HepG2 (cell line): Measurements from ENCODE around the gene ANKS3.

Experiments
- ATRX ChIP-seq: sonication (generic); formaldehyde crosslinking; IDR thresholded peaks from 2 replicates; pipeline ENCODE4 v1.4.0; 2020; ENCODE audit warnings: missing genetic modification reagents, borderline replicate concordance
- DDIT3 ChIP-seq: sonication (generic); formaldehyde crosslinking; IDR thresholded peaks from 2 replicates; pipeline ENCODE4 v1.4.0; 2020; ENCODE audit warnings: mild to moderate bottlenecking, missing genetic modification reagents
- PHF8 ChIP-seq: sonication (generic); formaldehyde crosslinking; IDR thresholded peaks from 2 replicates; pipeline ENCODE4 v1.5.0; 2020; ENCODE audit warnings: missing genetic modification reagents
- SUZ12 ChIP-seq: fragments of 150-350 bp; IDR thresholded peaks from 2 replicates; pipeline ENCODE4 v1.6.1; 2014; ENCODE audit warnings: low read depth, low read length
- YY1 ChIP-seq: IDR thresholded peaks from 2 replicates; pipeline ENCODE4 v1.6.1; 2011; ENCODE audit warnings: low read length, low read depth, moderate library complexity, mild to moderate bottlenecking; ENCODE audit not compliant: insufficient read depth, insufficient replicate concordance
- ZNF543 ChIP-seq: sonication (generic); formaldehyde crosslinking; IDR thresholded peaks from 2 replicates; pipeline ENCODE4 v1.4.0; 2020; ENCODE audit warnings: mild to moderate bottlenecking, missing genetic modification reagents
- ZNF557 ChIP-seq: sonication (generic); formaldehyde crosslinking; IDR thresholded peaks from 2 replicates; pipeline ENCODE4 v1.4.0; 2020; ENCODE audit warnings: missing genetic modification reagents
- TF ChIP-seq, protein P1 (sequence below), 2 experiments: sonication (generic) in 1 of 2; formaldehyde crosslinking in 1 of 2; IDR thresholded peaks; 2 replicates each; pipeline versions ENCODE4 v1.5.1 to v1.6.1; 2011 to 2020; ENCODE audit warnings: borderline replicate concordance in 1 of 2, low read depth in 1 of 2, low read length in 1 of 2, mild to moderate bottlenecking in 1 of 2, missing genetic modification reagents in 1 of 2, moderate library complexity in 1 of 2

DNA sequence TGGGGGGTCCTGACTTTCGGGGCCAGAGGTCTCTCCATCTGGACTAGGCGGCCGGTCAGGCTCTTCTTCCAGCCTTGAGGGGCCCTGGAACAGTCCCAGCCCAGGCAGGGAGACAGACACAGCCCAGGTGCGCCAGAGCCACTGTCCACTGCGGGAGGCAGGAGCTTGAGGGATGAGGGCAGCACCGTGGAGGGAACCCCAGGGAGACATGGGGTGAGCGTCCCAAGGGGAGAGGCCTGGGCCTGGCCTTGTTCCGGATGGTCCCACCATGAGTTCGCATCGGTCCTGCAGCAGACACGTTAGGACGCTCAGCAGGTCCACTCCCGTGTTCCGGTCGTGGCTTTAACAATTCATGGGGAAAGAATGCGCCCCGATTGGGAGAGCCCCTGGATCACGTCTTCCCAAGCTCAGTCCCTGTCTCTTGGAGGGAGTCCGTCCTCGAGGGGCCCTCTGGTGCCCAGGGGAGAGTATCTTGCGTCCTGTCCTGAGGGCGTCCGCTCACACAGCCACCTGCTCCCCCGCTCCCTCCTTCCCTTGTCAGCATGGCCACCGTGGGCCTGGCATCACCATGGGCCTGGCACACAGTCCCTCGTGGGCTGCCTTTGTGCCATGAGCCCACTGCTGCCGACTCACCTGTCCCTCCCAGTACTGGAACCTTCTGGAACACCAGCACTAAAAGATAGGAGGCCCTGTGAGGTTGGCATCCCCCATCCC, 47.4 kb downstream of the ANKS3 start:
- TF ChIP-seq ATRX (CRISPR knock-in tag) (no peak), PHF8 (no peak), ZNF557 (CRISPR knock-in tag) (no peak), DDIT3 (CRISPR knock-in tag) (no peak), ZNF543 (CRISPR knock-in tag) (no peak), YY1 (no peak), SUZ12 (no peak)
- TF ChIP-seq, protein P1, sequence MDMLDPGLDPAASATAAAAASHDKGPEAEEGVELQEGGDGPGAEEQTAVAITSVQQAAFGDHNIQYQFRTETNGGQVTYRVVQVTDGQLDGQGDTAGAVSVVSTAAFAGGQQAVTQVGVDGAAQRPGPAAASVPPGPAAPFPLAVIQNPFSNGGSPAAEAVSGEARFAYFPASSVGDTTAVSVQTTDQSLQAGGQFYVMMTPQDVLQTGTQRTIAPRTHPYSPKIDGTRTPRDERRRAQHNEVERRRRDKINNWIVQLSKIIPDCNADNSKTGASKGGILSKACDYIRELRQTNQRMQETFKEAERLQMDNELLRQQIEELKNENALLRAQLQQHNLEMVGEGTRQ (IDR thresholded peaks at IDR 0.05; ENCODE audit: low read depth, low read length), result no peak
- TF ChIP-seq, protein P1 (CRISPR knock-in tag; IDR thresholded peaks at IDR 0.05; ENCODE audit: borderline replicate concordance), result no peak
